Measurements from ENCODE around the gene TDRD9. TPM values are rescaled to one million over a fixed set of nuclear protein-coding genes. Genes with fewer than 3 reads are reported as not detected.

TDRD9 gene
- total and polyA plus RNA-seq, 2 of the 4 experiments (the other 2 are of a cell fraction), result 0.07 to 0.18 TPM

- H4K5ac ChIP-seq (ENCODE audit: low read depth, low read length), result no peak overlapping the region
- H2BK5ac ChIP-seq (ENCODE audit: low read depth, low read length, poor library complexity, severe bottlenecking), result no peak overlapping the region
- no peak overlapping the region for H3K4me2 ChIP-seq (ENCODE audit: low read depth, low read length)
- H2BK120ac ChIP-seq (ENCODE audit: low read depth, low read length), result no peak overlapping the region
- POLR2A ChIA-PET (ENCODE audit: unreplicated experiment), result no interaction called here
- no TSS peak for BruUV-seq (replicated peaks)
- H3K9ac ChIP-seq (ENCODE audit: low read depth, low read length), result no peak overlapping the region
- H3K23ac ChIP-seq (ENCODE audit: low read depth, low read length), result no peak overlapping the region
- no peak overlapping the region for H2AK5ac ChIP-seq (ENCODE audit: low read depth, low read length)
- no peaks in the 10 kb centered on the region for H3K27me3 ChIP-seq (ENCODE audit: control insufficient read depth, insufficient read depth, low read length)
- CTCF ChIA-PET, result no interaction called here
- H3K18ac ChIP-seq (ENCODE audit: low read depth, low read length), result no peak overlapping the region
- H3K27ac ChIP-seq (ENCODE audit: insufficient read depth, low read length), result no peak overlapping the region
- H3K9me1 ChIP-seq (ENCODE audit: insufficient read depth, low read length), result no peaks in the 10 kb centered on the region
- H3K36me3 ChIP-seq (ENCODE audit: control insufficient read depth, insufficient read depth, low read length), result no peaks in the 10 kb centered on the region
- H3K9me3 ChIP-seq (ENCODE audit: control insufficient read depth, insufficient read depth, low read length), result no peaks in the 10 kb centered on the region; the same call in 1 of the 2 replicates
- no peak overlapping the region for H3K4ac ChIP-seq (ENCODE audit: low read depth, low read length)
- ATAC-seq (ENCODE audit: low read depth), result no peak
- H2BK15ac ChIP-seq (ENCODE audit: low read depth, low read length), result no peak overlapping the region
- no CpG with 5 or more reads among the region's 4 CpGs for WGBS, 2 experiments (ENCODE audit: extremely low coverage in 2 of 2, insufficient read length in 1 of 2)
- H3K14ac ChIP-seq (replicated peaks; ENCODE audit: low read depth, low read length), result no peak overlapping the region
- in situ Hi-C loops (cut with MboI; ENCODE audit: low sequenced_read_pairs), result no loop called here
- H3K79me1 ChIP-seq (ENCODE audit: low read depth in 1 of 2, low read length in 2 of 2), result no peaks in the 10 kb centered on the region
- H3K4me1 ChIP-seq (ENCODE audit: control insufficient read depth, insufficient read depth, low read length), result no peaks in the 10 kb centered on the region
- no peak overlapping the region for H3K4me3 ChIP-seq (ENCODE audit: insufficient read depth, low read depth, low read length)
- H4K8ac ChIP-seq (ENCODE audit: low read depth in 2 of 2, low read length in 2 of 2), result no peak overlapping the region
- no peak overlapping the region for H2BK20ac ChIP-seq (ENCODE audit: low read depth, low read length)
- TF ChIP-seq NFE2L2 (IDR thresholded peaks at IDR 0.05; ENCODE audit: low read depth, low read length), result no peak
- no peaks in the 10 kb centered on the region for H4K20me1 ChIP-seq (ENCODE audit: insufficient read depth, low read length)
- no peak for DNase-seq
- no peak overlapping the region for H2AK9ac ChIP-seq (replicated peaks; ENCODE audit: low read depth, low read length, poor library complexity)
- H2AFZ ChIP-seq (replicated peaks; ENCODE audit: low read length, poor library complexity), result no peak overlapping the region
- intact Hi-C loops (cut with micrococcal nuclease), result loop anchor here (10.0 kb wide), 1 partner anchor 415 kb away; no protein-coding TSS in a partner anchor
- dilution Hi-C loops (cut with HindIII; ENCODE audit: low sequenced_read_pairs, unreplicated experiment), result no loop called here
- no peak overlapping the region for H3K56ac ChIP-seq (ENCODE audit: extremely low read depth, insufficient read depth, low read length)
- H4K91ac ChIP-seq (ENCODE audit: insufficient read depth, low read depth, low read length), result no peak overlapping the region
Measured at GRCh38 chr14:103989964-103990363, 61.7 kb downstream of the TDRD9 start.

All from IMR-90 (cell line).